ENCODE measurements around the gene HOXC12.

DNA sequence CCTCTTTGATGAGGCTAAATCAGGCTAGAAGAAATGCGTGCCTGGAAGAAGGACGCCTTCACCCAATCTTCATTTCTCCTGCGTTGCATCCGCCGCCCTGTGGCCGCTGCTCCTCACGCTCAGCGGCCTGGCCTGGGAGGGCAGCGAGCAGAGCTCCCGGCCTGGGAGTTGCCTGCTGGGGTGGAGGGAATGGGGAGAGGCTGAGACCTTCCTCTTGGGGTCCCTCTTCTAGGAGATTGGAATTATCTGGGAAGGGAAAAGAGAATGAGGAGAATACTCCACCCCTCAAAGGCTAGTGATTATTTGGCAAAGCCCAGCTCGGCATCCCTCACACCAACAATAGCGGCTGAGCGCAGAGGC lies 2.4 kb upstream of the HOXC12 start:
- TF ChIP-seq, protein P1, sequence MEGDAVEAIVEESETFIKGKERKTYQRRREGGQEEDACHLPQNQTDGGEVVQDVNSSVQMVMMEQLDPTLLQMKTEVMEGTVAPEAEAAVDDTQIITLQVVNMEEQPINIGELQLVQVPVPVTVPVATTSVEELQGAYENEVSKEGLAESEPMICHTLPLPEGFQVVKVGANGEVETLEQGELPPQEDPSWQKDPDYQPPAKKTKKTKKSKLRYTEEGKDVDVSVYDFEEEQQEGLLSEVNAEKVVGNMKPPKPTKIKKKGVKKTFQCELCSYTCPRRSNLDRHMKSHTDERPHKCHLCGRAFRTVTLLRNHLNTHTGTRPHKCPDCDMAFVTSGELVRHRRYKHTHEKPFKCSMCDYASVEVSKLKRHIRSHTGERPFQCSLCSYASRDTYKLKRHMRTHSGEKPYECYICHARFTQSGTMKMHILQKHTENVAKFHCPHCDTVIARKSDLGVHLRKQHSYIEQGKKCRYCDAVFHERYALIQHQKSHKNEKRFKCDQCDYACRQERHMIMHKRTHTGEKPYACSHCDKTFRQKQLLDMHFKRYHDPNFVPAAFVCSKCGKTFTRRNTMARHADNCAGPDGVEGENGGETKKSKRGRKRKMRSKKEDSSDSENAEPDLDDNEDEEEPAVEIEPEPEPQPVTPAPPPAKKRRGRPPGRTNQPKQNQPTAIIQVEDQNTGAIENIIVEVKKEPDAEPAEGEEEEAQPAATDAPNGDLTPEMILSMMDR (conservative IDR thresholded peaks at IDR 0.05; ENCODE audit: low read length), result no peak
- no peak for TF ChIP-seq EZH2phosphoT487 (IDR thresholded peaks at IDR 0.05; ENCODE audit: borderline replicate concordance, low read depth, low read length)

All from OCI-LY7 (cell line).